Stimulated activated naive CD4-positive, alpha-beta T cell (primary cell): ENCODE results near the gene PDE1C.
"Not testable (repeated sequence)": the region's sequence is repeated elsewhere in the genome, so short reads cannot be mapped to it uniquely, and the experiment has no call there.

Experiments used
- DNase-seq, 6 experiments: peaks; one replicate each; lab custom pipeline; 2025; lab: John Stamatoyannopoulos, UW

The PDE1C gene

DNA sequence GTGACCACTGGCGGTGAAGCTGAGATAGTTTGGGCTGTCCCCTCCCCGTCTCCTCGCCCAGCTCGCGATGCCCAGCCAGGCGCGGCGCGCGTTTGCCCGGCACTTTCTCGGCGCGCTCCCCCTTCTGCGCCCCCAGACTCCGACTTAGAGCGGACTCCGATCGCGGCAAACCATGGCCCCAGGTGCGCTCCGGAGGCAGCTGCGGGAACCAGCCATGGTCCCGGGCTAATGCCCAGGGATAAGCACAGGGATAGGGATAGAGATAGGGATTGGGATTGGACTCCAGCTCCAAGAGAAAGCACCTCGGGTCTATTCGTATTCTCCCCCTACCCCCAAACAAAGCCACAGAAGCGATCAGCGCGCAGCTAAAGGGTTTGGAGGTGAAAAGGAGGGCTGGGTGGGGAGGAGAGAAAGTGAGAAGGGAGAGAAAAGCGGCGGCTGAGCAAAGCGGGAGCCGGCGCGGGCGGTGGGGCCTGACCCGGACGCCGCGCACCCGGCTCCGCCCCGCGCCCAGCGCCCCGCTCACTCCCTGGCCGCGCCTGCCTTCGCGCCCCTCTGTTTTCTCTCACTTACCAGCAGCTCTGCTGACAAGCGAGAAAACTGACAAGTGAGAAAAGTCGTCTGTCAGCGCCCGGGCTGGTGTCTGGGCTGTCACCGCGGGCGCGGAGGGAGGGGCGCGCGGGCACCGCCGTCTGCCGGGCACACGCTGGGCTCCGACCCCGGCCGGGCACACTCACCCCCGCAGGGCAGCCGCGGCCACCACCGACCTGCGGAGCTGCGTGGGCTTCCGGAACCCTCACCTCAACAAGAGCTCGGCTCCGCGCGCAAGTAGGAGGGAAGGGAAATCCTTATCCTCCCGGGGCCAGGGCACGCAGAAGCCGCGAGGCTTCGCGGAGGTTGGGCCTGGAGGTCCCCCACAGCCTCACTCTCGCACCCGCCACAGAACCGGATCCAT, at the start of gene PDE1C:
Gene PDE1C (minus strand): TSS at position 2 of the 955 bp plus-strand sequence.
- DNase-seq: no peak

DNA sequence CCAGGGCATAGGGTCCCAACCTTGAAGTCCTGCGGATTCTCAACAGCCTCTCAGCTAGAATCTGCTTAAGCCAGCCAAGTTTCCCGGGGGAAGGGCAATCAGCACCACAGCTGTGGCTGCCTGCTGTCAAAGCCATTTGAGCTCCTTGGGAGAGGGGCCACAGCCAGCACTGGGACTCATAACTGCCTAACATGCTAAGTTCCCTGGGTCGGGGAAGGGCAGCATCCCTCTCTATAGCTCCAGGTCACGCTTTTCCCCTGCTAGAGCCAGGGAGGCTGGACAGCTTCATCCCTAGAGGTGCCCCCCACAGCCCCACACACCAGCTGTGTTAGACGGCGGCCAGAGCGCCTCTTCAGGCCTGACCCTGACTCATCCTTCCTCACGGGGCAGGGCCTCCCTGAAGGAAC, 49.6 kb upstream of the PDE1C start:
- DNase-seq: no peak

DNA sequence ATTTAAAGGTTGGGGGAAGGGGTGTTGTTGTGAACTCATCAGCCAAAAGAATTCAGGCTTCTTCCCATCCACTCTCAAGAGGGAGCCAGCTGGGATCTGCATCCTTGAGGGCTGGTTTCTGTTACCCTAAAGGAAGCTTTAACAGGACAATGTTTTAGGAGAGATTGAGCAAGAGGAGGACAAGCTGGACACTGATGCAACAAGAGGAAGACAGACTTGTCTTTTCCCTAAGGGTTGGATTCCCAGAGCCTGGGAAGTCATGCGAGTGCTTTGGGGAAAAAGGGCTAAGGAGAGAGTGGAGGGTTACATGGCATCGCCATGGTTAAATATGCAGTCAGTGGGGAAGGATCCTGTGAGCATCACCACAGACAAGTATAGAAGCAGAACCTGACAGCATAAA, 47.6 kb upstream of the PDE1C start:
- no peak for DNase-seq

DNA sequence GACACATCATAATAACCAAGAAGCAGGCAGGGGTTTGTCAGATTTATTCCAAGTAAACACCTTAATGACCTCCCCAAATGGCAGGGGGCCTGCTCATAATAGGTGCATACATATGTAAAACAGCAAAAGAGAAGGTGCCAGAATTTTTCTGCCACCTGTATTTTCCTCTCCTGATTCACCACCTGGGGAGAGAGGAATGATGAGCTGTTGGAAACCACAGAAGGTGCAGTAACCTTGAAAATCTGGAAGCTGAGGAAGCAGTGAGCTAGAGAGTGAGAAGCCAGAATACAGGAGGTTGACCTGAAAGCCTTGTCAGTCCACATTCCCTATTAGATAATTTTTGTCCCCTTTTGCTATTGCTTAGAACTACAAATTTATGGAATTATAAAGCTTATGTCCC, 46.2 kb upstream of the PDE1C start:
- DNase-seq: no peak

DNA sequence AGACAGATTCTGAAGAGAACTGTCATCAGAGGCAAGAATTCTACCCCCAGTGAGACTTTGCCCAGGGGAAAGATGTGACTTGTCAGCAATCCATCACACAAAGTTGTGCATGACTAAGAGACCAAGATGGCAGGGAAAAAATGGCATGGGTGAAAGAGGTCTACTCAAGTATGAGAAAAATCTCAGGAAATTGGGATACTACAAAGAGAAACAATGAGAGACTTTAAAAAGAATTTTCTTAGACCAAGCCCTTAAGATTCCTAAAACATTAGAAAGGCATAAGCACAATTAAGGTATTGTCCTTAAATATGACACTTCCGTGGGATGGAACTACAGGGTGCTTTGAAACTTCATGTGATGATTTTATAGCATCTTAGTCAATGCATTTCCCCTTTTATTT, 45.6 kb upstream of the PDE1C start:
- no peak for DNase-seq

DNA sequence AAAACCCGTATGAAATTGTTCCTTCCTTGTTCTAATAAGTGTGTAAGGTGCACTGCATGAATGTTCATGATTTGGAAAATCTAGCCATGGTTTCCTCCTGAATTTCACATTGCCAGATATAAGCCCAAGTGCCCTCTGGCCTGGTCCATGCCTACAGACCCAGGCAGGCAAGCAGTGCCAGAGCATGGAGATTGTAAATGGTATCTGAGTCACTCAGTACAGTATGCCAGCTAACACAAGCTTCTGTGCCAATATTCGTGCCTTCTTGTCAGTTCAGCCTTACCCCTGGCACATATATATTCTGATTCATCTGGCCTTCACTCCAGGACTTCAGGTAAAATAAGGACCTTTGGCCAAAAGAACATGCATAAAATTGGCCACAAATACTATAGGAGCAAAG, 38.4 kb upstream of the PDE1C start:
- no peak for DNase-seq

DNA sequence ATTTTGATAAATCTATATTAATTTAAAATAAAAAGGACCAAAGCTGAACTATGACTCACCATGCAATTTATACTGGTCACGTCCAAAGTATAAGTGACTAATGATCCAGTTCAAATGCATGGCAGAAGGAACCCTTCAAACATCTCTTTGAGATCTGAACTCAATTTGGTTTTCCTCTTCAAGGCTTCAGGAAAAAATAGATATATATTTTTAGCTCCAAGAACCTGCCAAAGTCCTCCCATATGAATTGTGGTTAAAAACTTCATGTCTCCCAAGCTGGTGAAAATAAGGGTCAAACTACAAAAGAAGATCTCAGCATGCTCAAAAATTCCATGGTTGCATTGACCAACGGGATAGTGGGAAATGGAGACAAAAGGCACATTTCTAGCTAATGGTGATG, 34.6 kb upstream of the PDE1C start:
- no peak for DNase-seq

DNA sequence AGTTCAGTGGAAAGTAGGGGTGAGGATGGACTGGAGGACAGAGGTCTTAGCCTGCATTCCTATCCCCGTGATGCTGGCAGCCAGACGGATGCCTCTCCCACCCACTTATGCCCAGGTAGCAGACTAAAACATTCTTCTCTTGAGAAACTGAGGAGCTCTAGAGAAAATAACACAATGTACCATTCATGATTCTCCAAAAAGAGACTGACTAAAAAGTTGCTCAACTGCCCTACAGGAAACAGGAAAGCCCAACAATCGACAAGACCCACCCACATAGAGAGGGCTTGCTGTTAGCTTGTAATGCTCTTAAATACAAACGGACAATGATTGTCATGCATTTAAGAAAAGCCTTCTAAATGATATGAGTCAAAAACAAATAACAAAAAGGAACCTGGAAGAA, 33.2 kb upstream of the PDE1C start:
- DNase-seq: no peak

DNA sequence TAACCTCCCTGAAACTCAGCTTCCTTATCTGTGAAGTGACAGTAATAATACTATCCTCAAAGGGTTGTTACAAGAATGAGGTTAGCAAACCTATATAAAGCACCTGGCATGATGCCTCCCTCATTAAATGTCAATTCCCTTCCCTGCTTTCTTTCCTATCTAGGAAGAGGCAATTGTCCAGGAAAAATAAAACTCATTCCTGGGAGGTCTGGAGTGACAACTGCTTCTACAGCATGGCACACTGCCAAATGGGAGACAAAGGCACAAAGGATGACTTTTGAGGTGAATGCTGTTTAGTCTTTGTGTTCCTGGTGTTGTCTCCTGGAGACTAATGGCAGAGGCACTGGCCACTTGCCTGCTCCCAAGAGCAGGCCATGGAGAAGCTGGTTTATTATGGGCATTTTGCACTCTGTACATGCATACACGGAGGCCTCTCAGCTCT, 32.2 kb upstream of the PDE1C start:
- no peak for DNase-seq

DNA sequence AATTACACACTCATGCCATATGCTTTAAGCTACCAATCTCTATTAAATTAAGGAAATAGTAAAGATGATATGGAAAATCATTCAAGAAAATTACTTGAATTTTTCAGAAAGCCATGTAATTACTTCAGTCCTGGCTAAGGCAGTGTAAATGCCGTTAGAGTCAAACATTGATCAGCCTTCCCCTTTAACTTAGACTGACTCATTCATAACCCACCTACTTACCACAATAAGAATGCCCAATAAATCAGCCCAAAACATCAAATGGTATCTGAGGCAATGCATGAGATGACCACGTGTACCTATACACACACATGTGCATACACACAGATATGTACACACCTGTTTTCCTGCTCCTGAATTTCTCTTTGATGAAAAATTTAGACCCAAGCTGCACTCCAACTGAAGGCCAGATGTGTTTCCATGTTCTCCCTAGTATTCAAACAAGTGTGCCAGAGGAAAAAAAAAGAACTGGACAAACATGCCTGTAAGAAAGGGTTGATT, 30.2 kb upstream of the PDE1C start:
- DNase-seq: no peak

DNA sequence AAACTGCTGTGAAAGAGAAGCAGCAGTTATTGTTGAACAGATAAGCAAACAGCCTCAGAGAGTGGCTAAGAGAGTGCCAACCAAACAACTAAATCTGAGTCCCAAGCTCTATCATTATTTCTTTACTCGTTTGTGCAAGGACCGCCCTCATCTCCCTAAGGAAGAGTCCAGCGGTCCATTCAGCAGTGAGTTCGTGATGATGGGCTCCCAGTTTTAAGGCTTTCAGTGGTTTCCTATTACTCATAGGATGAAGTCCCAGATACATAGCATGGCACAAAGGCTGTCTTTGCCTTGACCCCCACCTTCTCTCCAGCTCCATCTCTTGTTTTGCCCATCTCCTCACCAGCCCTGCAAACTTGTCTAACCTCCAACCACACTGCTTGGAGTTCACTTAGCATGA, 24.3 kb upstream of the PDE1C start:
- no peak for DNase-seq

DNA sequence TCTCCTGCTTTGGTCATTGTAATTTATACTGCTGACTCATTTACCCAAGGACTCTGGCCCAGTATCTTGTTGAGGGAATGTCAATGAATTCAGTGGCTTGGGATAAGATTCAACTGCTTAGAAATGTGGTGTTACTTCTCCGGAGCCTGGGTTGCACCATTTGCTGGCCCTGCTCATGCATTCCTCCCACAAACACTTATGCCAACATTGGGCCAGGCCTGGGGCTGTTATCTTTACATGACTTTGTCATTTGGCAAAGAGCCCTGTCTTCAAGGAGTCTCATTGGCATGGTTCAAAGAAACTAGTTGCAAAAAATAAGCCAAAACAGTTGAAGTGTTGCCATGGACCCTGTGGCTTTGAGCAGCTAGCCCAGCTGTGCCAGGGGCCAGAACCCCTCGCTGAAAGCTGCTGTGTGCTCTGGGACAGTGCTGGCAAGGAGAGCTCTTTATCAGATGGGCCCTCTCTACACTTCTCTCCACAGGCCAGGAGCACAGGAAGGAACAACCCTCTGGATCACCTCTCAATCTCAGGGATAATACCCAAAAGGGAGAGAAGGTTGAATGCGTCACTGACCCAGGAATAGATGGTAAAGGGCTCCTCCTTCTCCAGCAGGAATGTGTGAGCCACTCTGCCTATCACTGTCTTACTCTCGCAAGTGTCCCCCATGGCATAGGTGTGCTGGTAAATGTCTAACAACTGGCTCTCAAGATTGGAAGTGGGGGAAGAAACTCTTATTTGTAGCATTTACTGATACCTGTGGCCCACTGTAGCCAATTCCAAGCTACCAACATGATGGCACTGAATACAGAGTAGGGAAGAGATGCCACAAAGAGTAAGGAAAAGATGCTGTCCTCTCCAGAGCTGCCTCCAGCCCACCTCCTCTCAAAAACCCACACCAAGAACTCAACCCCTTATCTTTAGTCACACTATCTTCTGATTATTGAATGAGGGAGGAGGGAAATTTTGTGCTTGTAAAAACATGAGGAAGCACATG, 23.5 kb upstream of the PDE1C start:
- no peak for DNase-seq

DNA sequence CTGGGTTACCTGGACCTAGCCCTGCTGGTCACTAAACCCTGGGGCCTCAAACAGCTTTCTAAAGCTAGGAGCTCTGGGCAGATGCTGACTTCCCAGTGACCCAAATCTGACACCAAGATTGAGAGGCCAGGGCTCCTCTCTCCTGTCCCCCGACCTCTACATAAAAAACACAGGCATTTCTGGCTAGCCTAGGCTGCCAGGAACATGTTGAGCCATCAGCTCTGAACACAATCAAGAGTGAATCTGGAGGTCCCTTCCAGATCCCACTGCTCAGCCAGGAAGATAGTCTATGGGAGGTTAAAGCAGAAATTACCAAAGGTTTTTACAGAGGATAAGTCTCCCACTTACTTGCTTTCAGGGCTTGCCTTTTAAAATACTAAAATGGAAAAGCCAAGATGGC, 22.1 kb upstream of the PDE1C start:
- no peak for DNase-seq

DNA sequence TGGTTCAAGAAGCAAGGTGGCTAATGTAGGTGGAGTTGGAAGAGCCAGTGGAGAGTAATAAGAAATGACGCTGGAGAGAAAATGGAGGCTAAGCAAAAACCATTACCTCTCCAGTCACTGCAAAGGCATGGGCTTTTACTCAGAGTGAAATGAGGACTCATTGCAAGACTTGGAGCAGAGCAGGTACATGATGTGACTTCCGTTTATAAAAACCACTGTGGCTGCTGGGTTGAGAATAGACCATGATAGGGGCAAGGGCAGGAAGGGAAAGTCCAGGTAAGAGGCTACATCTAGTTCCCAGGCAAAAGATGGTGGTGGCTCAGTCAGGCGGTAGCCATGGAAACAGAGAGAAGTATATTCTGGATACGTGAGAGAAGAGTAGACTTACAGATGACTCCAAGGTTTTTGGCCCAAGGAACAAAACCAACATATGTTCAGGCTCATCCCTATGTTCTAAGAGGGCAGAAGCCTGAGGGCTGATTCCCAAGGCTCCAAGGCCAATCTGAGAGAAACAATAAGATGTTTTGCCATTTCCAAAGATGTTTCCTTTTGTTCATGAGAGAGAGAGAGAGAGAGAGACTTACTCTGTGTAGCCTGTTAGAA, 21.5 kb upstream of the PDE1C start:
- DNase-seq: no peak

DNA sequence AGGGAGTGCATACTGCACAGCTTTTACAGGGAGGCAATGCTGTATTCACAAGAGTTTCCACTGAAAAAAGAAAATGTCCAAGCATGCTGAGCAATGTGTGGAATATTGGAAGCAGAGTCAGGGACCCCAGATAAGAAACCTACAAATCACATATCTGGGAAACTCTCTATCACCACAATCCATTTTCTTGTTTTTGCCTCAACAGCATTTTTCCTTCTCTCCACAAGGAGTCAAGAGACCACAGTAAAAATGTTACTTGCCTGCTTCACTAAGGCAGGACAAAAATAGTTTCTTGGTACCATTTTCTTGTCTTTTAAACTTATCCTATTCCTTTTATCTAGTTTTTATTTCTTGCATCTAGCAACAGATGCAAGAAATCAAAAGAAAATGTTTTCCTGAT, 19.5 kb upstream of the PDE1C start:
- no peak for DNase-seq

DNA sequence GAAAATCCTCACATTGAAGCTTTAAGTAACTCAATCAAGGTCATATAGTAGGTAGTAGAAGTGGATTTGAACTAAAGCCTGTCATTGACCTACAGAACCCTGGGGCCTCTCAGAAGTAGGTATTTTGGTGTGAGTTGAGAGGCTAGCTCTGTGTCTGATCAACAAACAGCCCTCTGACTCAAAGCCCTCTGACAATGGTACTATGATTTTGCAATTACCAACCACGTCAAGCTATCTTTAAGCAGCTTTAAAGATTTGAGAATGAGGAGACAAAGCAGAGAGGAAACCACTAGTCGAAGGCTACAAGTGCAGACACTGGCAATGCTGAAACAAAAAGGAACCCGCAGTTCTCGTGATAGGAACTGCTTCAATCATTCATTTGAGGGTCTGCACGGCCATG, 19.0 kb upstream of the PDE1C start:
- no peak for DNase-seq

DNA sequence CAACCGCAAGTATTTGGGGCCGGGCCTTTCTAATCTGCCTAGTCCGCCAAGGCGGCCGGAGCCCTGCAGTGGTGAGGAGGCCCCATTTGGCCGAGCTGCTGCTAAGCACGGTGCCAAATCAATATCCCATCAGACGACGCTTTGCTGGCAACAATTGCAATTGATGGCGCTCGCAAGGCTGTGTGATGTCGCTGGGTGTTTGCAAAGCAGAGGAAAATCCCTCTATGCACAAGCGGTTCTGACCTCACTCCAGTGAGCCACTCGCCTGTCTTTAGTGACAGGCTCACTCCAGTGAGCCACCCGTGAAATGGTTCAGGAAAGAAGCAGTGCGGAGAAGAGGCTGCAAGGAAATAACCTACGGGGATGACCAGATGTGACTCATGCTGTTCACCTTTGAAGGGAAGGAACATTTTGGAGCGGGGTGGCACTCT, 18.3 kb upstream of the PDE1C start:
- DNase-seq: no peak

DNA sequence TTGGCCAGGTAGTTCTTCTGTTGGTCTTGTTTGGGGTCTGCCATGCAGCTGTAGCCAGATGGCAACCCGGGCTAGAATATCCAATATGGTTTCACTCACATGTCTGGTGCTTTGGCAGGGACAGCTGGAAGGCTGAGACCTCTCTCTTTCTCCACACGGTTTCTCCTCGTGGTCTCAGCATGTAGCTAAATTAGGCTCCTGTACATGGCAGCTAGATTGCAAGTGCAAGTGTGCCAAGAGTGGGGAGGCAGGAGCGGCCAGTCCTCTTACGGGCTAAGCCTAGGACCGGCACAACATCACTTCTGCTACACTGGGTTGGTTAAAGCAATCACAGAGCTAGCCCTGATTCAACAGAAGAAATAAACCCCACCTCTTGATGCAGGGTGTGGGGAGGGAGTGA, 9.3 kb upstream of the PDE1C start:
- DNase-seq: no peak

DNA sequence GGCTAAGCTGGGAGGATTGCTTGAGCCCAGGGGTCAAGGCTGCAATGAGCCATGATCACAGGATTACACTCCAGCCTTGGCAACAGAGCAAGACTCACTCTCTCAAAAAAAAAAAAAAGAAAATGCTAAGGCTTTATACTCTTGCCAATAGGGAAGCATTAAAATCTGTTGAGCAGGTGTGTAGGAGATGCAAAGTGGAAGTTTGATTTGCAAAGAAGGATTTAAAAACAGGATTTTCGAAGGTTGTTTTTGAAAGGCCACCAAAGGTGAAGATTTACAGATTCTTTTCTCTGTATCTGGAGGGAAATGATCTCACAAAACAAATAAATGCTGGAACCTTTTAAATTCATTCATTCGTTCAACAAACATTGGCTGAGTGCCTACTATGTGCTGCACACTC, 8.6 kb upstream of the PDE1C start:
- no peak for DNase-seq

DNA sequence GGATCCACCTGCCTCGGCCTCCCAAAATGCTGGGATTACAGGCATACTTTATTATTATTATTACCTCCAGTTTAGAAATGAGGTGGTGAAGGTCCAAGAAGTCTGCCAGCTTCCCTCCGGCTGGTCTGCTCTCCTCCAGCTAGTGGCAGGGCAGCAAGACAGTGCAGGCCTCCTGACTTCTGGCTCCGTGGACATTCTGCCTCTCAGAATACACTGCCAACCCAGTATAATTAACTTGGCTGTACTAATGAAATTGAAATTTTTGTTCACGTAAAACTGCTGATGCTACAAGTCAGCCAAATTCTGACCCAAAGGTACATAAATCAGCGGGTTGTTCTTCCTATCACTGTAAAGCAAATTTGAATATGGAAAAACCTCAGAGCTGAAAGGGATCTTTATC, 7.6 kb upstream of the PDE1C start:
- DNase-seq: no peak

DNA sequence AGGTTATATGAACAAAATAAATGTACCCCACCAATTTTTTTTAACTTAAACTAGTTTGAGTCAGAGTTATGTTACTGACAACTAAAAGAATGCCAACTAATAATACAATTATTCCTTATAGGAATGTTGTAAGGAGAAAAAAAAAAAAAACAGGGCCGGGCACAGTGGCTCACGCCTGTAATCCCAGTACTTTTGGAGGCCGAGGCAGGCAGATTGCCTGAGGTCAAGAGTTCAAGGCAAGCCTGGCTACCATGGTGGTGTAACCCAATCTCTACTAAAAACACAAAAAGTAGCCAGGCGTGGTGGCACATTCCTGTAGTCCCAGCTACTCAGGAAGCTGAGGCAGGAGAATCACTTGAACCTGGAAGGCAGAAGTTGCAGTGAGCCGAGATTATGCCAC, 6.6 kb upstream of the PDE1C start:
- not testable (repeated sequence) for DNase-seq

DNA sequence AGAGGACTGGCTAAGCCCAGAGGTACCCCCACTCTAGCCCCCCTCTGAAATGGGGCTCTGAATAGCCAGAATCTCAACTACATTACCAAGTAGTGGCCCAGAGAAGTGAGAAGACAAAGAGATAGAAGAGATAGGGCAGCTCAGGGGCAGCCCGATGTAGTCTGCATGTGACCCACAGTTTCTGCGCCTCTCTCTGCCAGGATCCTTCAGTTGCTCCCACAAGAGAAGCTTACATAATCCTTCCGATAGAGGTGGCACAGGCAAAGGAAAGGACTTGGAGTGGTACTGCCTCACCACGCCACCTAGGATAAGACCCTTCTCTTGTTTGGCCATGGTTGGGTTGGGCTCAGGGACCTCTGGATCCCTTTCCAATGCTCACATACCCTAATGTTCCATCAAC, 5.4 kb upstream of the PDE1C start:
- DNase-seq: no peak
